ENCODE measurements around the gene RABEP1.

GRCh38 chr17:5331506-5331905, 49.4 kb downstream of the RABEP1 start:
- no peak for TF ChIP-seq CTCF (IDR thresholded peaks at IDR 0.05)
- TF ChIP-seq POLR2A (IDR thresholded peaks at IDR 0.05): no peak

All from testis (tissue), 2 donors.